Thyroid gland (tissue), 4 donors: Measurements from ENCODE around the gene PTX3. TPM values are rescaled to one million over a fixed set of nuclear protein-coding genes. Genes with fewer than 3 reads are reported as not detected.

ENCODE experiments used
- DNase-seq, 2 donors: peaks; one replicate each; pipeline ENCODE4 v3.0.0-alpha.2; 2019
- H3K27ac ChIP-seq, 3 donors: fragments of 200-600 bp; sonication (generic); 1 replicate in 2 of 3; 2 replicates in 1 of 3; pipeline ENCODE4 v1.5.1; 2016 to 2019; ENCODE audit warnings: mild to moderate bottlenecking in 1 of 3, moderate library complexity in 1 of 3
- H3K27me3 ChIP-seq: fragments of 200-600 bp; sonication (generic); one replicate; pipeline ENCODE4 v1.5.1; 2019
- H3K36me3 ChIP-seq, 2 donors: fragments of 200-600 bp; sonication (generic); one replicate each; pipeline ENCODE4 v1.5.1; 2016 to 2019
- H3K4me1 ChIP-seq, 2 donors: fragments of 200-600 bp; sonication (generic); one replicate each; pipeline ENCODE4 v1.5.1; 2017 to 2019
- H3K4me3 ChIP-seq, 3 donors: fragments of 200-600 bp; sonication (generic); replicated peaks in 1 of 3; 1 replicate in 2 of 3; 2 replicates in 1 of 3; pipeline ENCODE4 v1.5.1; 2016; ENCODE audit warnings: mild to moderate bottlenecking in 1 of 3
- H3K9me3 ChIP-seq: fragments of 200-600 bp; sonication (generic); one replicate; pipeline ENCODE4 v1.5.1; 2017
- POLR2A ChIP-seq, 2 donors: fragments of 450-650 bp; IDR thresholded peaks; one replicate each; pipeline ENCODE4 v1.6.1; 2017; ENCODE audit warnings: antibody characterized with exemption in 2 of 2, mild to moderate bottlenecking in 2 of 2, moderate library complexity in 1 of 2
- WGBS, 2 donors: methylation state at CpG; one replicate each; pipeline ENCODE4 v1.1.5; 2017; 5-methylcytosine and 5-hydroxymethylcytosine counted together
- intact Hi-C: fragments of 100-400 bp; cut with DNase I; formaldehyde crosslinking; loops from one replicate; pipeline ENCODE4 v1.15.1; 2023
- total RNA-seq, 4 donors: library from RNA; depleted of rRNA; stranded (reverse); fragments of >200 nt; gene quantifications; one replicate each; pipeline ENCODE4 v1.2.3, GENCODE V29; 2016
- TF ChIP-seq, protein P1 (sequence below), 6 experiments: fragments of 200-600 bp in 3 of 6; fragments of 450-650 bp in 3 of 6; sonication (generic) in 3 of 6; IDR thresholded peaks; one replicate each; pipeline ENCODE4 v1.5.1; 2016 to 2019; ENCODE audit warnings: antibody characterized with exemption in 6 of 6, mild to moderate bottlenecking in 2 of 6, inconsistent platforms in 1 of 6, moderate library complexity in 1 of 6

The PTX3 gene
- total RNA-seq, 4 donors from 2014 or later = 0.88 to 19.8 (median 6.6) TPM

DNA sequence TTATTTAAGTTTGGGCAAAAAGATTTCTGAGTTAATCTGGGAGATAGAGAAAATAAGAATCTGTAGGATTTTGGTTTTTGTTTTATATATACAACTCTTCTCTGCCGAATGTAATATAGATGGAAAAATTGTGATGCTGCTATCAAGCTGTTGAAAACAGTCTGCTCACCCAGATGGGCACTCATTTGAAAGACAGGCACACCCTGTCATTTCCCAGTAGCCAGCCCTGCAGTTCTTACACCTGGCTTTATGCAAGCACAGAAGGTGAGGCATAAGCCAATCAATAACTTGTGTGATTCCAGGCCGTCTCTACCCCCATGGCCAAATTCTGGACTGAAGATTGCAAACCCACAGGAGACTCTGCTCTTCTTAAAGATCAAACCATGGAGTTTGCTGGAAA is 27.1 kb upstream of the PTX3 start:
- H3K27me3 ChIP-seq = no peaks in the 10 kb centered on the region
- H3K4me1 ChIP-seq = no peaks in the 10 kb centered on the region
- no peaks in the 10 kb centered on the region for H3K36me3 ChIP-seq
- no peak for DNase-seq
- H3K27ac ChIP-seq = no peak overlapping the region
- no peaks in the 10 kb centered on the region for H3K9me3 ChIP-seq
- TF ChIP-seq, protein P1, sequence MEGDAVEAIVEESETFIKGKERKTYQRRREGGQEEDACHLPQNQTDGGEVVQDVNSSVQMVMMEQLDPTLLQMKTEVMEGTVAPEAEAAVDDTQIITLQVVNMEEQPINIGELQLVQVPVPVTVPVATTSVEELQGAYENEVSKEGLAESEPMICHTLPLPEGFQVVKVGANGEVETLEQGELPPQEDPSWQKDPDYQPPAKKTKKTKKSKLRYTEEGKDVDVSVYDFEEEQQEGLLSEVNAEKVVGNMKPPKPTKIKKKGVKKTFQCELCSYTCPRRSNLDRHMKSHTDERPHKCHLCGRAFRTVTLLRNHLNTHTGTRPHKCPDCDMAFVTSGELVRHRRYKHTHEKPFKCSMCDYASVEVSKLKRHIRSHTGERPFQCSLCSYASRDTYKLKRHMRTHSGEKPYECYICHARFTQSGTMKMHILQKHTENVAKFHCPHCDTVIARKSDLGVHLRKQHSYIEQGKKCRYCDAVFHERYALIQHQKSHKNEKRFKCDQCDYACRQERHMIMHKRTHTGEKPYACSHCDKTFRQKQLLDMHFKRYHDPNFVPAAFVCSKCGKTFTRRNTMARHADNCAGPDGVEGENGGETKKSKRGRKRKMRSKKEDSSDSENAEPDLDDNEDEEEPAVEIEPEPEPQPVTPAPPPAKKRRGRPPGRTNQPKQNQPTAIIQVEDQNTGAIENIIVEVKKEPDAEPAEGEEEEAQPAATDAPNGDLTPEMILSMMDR (IDR thresholded peaks at IDR 0.05) = no peak
- no peak for TF ChIP-seq POLR2A (IDR thresholded peaks at IDR 0.05)
- intact Hi-C loops = no loop called here
- 86 to 97% methylated on average over 2 of the region's 2 CpGs for WGBS, 2 donors
- no peak overlapping the region for H3K4me3 ChIP-seq

DNA sequence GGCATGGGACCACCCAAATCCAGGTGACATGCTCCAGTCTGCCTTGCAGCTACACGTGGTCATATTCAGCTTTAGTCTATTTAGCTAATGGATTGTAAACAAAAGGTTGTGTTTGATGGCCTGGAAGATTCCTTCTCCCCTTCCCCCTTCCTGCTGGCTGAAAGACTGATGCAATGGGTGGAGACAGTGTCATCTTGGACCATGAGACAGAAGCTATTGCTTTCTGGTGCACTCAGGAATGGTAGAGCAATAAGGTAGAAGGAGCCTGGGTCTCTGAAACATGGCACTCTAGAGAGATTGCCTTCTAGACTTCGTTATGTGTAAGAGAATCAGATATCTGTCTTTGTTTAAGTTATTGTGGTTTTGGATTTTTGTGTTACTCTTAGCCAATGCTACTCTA is 25.7 kb upstream of the PTX3 start:
- 63 to 64% methylated on average over 2 of the region's 2 CpGs for WGBS, 2 donors
- Histone ChIP-seq H3K4me3 (no peak overlapping the region), H3K9me3 (no peaks in the 10 kb centered on the region), H3K27ac (no peak overlapping the region), H3K36me3 (no peaks in the 10 kb centered on the region), H3K4me1 (no peaks in the 10 kb centered on the region), H3K27me3 (no peaks in the 10 kb centered on the region)
- DNase-seq = no peak
- TF ChIP-seq, protein P1 (IDR thresholded peaks at IDR 0.05) = no peak
- no peak for TF ChIP-seq POLR2A (IDR thresholded peaks at IDR 0.05)
- intact Hi-C loops = no loop called here

DNA sequence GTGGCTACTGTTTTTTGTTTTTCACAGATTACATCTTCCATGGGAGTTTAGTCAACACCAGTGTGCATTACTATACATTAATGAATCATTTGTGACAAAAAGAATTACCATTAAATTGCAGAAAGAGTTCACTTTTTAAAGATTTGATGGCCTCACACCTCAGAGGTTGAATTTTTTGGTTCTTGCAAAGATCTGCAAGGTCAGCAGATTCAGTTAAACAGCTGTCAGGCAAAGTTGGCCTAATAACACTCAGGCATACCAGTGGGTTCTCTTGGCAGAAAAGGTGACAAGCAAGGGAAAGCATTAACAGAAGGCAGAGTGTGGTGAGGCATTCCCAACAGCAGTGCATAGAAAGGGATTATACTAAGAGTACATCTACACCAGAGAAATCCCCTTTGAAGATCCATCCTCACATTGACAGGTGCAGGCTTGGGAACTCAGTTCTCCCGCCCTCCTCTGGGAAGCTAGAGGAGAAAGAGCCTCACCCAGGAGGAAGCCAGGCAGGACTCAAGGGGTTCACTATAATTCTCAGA is 24.3 kb upstream of the PTX3 start:
- H3K4me1 ChIP-seq = no peaks in the 10 kb centered on the region
- no peak for DNase-seq
- TF ChIP-seq, protein P1 (IDR thresholded peaks at IDR 0.05) = no peak
- no peak for TF ChIP-seq POLR2A (IDR thresholded peaks at IDR 0.05)
- no peaks in the 10 kb centered on the region for H3K36me3 ChIP-seq
- no peak overlapping the region for H3K4me3 ChIP-seq
- no peaks in the 10 kb centered on the region for H3K27me3 ChIP-seq
- intact Hi-C loops = no loop called here
- no peak overlapping the region for H3K27ac ChIP-seq
- 96 to 100% methylated on average over 1 of the region's 1 CpG for WGBS, 2 donors
- H3K9me3 ChIP-seq = no peaks in the 10 kb centered on the region

DNA sequence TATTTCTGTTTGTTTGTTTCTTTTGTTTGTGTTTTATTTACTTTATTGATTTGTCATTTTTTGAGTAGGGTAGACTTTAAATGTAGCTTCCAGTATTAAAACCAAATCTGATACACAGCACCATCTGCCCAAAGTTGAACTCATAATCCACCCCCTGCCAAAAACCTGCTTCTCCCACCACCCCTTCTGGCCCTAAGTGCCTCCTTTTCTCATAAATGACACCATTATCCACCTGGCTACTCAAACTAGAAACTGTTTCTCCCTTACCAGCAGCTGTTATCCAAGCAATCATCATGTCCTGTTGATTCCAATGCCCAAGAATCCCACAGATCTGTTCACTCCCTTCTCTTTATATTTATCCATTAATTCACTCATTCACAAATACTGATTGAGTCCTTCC is 21.8 kb upstream of the PTX3 start:
- Histone ChIP-seq H3K36me3 (no peaks in the 10 kb centered on the region), H3K4me1 (no peaks in the 10 kb centered on the region), H3K4me3 (no peak overlapping the region), H3K9me3 (no peaks in the 10 kb centered on the region), H3K27ac (no peak overlapping the region), H3K27me3 (no peaks in the 10 kb centered on the region)
- no peak for TF ChIP-seq POLR2A (IDR thresholded peaks at IDR 0.05)
- TF ChIP-seq, protein P1 (IDR thresholded peaks at IDR 0.05) = no peak
- intact Hi-C loops = no loop called here
- no peak for DNase-seq

DNA sequence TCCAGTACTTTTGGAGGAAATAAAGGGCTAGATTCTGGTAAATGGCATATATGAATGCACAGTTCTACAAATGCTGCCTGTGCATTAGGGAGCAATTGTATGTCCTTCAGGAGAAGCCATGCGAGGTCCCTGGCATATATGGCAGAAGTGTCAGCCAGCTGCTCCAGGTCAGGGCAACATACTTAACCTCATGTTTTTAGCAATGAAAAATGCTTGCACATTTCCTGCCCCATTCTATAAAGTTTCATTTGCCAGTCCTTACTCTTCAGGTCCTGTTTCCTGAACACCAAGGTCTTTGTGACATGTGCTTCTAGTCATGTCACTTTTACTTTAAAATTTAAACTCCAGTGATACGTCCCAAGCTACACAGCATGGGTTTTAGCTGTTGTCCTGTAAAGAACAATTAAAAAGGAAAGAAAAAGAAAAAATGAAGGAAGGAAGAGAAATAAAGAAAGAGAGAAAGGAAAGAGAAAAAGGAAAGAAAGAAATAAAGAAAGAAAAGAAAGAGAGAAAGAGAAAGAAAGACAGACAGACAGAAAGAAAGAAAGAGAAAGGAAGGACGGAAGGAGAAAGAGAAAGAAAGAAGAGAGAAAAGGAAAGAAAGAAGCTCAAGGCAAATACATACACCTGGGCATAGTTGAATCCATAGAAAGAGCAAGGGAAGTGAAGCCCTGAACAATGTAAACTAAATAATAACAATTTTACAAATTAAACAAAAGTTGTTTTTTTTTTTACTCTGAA is 20.1 kb upstream of the PTX3 start:
- no peaks in the 10 kb centered on the region for H3K27me3 ChIP-seq
- H3K36me3 ChIP-seq = no peaks in the 10 kb centered on the region
- H3K9me3 ChIP-seq = no peaks in the 10 kb centered on the region
- no peak for DNase-seq
- TF ChIP-seq, protein P1 (IDR thresholded peaks at IDR 0.05) = no peak
- no peak for TF ChIP-seq POLR2A (IDR thresholded peaks at IDR 0.05)
- WGBS, 2 donors = 79 to 83% methylated on average over 3 of the region's 3 CpGs
- intact Hi-C loops = no loop called here
- H3K4me3 ChIP-seq = no peak overlapping the region
- no peaks in the 10 kb centered on the region for H3K4me1 ChIP-seq
- no peak overlapping the region for H3K27ac ChIP-seq
